ENCODE results near the gene MIPOL1. TPM values are rescaled to one million over a fixed set of nuclear protein-coding genes. Genes with fewer than 3 reads are reported as not detected.

Gene MIPOL1
- total and polyA plus RNA-seq, 2 donors (not counting 3 experiments of a cell fraction or from before 2014, with no cell fraction given) = 3.4 to 33.5 TPM

DNA sequence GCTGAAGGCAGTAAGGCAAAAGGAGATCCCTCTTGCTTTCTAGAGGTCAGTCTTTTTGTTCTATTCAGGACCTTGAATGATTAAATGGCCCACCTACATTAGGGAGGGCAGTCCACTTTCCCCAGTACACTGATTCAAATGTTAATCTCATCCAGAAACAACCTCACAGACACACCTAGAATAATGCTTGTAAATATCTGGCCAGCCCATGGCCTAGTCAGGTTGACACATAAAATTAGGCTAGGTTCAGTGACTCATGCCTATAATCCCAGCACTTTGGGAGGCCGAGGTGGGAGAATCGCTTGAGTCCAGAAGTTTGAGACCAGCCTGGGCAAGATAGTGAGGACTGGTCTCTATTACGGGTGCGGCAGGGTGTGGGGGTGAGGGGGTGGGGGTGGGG lies 43.5 kb downstream of the MIPOL1 start:
- FAIRE-seq (no peak), DNase-seq (ENCODE audit: low read depth, low spot score) (no peak)
- H3K9me3 ChIP-seq (replicated peaks; ENCODE audit: control insufficient read depth, insufficient read depth, low read length) = no peaks in the 10 kb centered on the region
- dilution Hi-C loops (cut with MboI; ENCODE audit: extremely low pct_ligation_motif_present, low sequenced_read_pairs) (no loop called here), intact Hi-C loops (cut with micrococcal nuclease) (loop anchor here (10.0 kb wide), 1 partner anchor 464 kb away; no protein-coding TSS in a partner anchor)
- no peak overlapping the region for H3K9ac ChIP-seq (replicated peaks; ENCODE audit: extremely low read depth, insufficient read depth, low read length)
- POLR2A ChIA-PET = no interaction called here
- H3K4me3 ChIP-seq (replicated peaks in 1 of 3; ENCODE audit: insufficient read depth in 1 of 3, low read depth in 1 of 3, low read length in 3 of 3) = no peak overlapping the region
- no peak overlapping the region for H2AFZ ChIP-seq (ENCODE audit: low read depth, low read length)
- peaks cover 3% of the 10 kb centered on the region for H4K20me1 ChIP-seq (replicated peaks; ENCODE audit: control insufficient read depth, extremely low read depth, insufficient read depth, low read length)
- H3K79me2 ChIP-seq (ENCODE audit: control insufficient read depth, insufficient read depth, low read length) = peaks cover 31% of the 10 kb centered on the region
- no peaks in the 10 kb centered on the region for H3K4me1 ChIP-seq (ENCODE audit: control insufficient read depth, extremely low read depth, insufficient read depth, low read length)
- TF ChIP-seq JUN (IDR thresholded peaks at IDR 0.05; ENCODE audit: borderline replicate concordance, insufficient read depth, insufficient read length, low read depth) = no peak
- no peak for TF ChIP-seq POLR2A (IDR thresholded peaks at IDR 0.05; ENCODE audit: low read depth, low read length)
- no peak for TF ChIP-seq MYC (IDR thresholded peaks at IDR 0.05; ENCODE audit: low read depth, low read length)
- TF ChIP-seq, protein P1, sequence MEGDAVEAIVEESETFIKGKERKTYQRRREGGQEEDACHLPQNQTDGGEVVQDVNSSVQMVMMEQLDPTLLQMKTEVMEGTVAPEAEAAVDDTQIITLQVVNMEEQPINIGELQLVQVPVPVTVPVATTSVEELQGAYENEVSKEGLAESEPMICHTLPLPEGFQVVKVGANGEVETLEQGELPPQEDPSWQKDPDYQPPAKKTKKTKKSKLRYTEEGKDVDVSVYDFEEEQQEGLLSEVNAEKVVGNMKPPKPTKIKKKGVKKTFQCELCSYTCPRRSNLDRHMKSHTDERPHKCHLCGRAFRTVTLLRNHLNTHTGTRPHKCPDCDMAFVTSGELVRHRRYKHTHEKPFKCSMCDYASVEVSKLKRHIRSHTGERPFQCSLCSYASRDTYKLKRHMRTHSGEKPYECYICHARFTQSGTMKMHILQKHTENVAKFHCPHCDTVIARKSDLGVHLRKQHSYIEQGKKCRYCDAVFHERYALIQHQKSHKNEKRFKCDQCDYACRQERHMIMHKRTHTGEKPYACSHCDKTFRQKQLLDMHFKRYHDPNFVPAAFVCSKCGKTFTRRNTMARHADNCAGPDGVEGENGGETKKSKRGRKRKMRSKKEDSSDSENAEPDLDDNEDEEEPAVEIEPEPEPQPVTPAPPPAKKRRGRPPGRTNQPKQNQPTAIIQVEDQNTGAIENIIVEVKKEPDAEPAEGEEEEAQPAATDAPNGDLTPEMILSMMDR (IDR thresholded peaks at IDR 0.05; ENCODE audit: extremely low read depth in 1 of 2, insufficient read depth in 1 of 2, low read depth in 1 of 2, low read length in 2 of 2) = no peak
- TF ChIP-seq FOS (IDR thresholded peaks at IDR 0.05; ENCODE audit: borderline replicate concordance, insufficient read depth, low read length) = no peak
- no peak for TF ChIP-seq POLR2AphosphoS5 (IDR thresholded peaks at IDR 0.05; ENCODE audit: insufficient read depth, low read depth, low read length)
- TF ChIP-seq, protein P2, sequence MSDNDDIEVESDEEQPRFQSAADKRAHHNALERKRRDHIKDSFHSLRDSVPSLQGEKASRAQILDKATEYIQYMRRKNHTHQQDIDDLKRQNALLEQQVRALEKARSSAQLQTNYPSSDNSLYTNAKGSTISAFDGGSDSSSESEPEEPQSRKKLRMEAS (IDR thresholded peaks at IDR 0.05; ENCODE audit: insufficient read depth, insufficient read length) = no peak
- TF ChIP-seq EZH2 (IDR thresholded peaks at IDR 0.05; ENCODE audit: borderline replicate concordance, low read depth, low read length, severe bottlenecking) = no peak
- TF ChIP-seq GATA2 (IDR thresholded peaks at IDR 0.05; ENCODE audit: insufficient read depth, insufficient read length, low read depth, low read length) = no peak
- H3K27ac ChIP-seq (ENCODE audit: insufficient read depth, low read depth, low read length) = no peak overlapping the region
- no peak overlapping the region for H3K4me2 ChIP-seq (ENCODE audit: insufficient read depth, low read length)
- H3K36me3 ChIP-seq (ENCODE audit: control insufficient read depth in 2 of 2, extremely low read depth in 1 of 2, insufficient read depth in 2 of 2, low read length in 2 of 2) = no peaks in the 10 kb centered on the region
- CTCF ChIA-PET = no interaction called here
- no peaks in the 10 kb centered on the region for H3K27me3 ChIP-seq (ENCODE audit: control insufficient read depth in 2 of 2, insufficient read depth in 2 of 2, low read length in 2 of 2)
- BruUV-seq (replicated peaks) = no TSS peak
- H3K9me1 ChIP-seq (replicated peaks; ENCODE audit: control insufficient read depth, extremely low read depth, insufficient read depth, low read length) = no peaks in the 10 kb centered on the region
